Right atrium auricular region (tissue), 2 donors: ENCODE results near the gene OAF. TPM values are rescaled to one million over a fixed set of nuclear protein-coding genes. Genes with fewer than 3 reads are reported as not detected.

Experiments
- DNase-seq: peaks from one replicate; pipeline ENCODE4 v3.0.0-alpha.2; 2019; ENCODE audit warnings: low spot score
- H3K27ac ChIP-seq, 2 donors: fragments of 200-600 bp; sonication (generic); 1 replicate in 1 of 2; 2 replicates in 1 of 2; pipeline ENCODE4 v1.5.1; 2016 to 2019
- H3K27me3 ChIP-seq, 2 donors: fragments of 200-600 bp; sonication (generic); one replicate each; pipeline versions ENCODE4 v1.5.1 to v1.6.0; 2017 to 2019
- H3K36me3 ChIP-seq: fragments of 200-600 bp; sonication (generic); one replicate; pipeline ENCODE4 v1.5.1; 2016
- H3K4me1 ChIP-seq, 2 donors: fragments of 200-600 bp; sonication (generic); one replicate each; pipeline versions ENCODE4 v1.5.1 to v1.6.0; 2017 to 2019
- H3K4me3 ChIP-seq, 2 donors: fragments of 200-600 bp; sonication (generic); 1 replicate in 1 of 2; 2 replicates in 1 of 2; pipeline ENCODE4 v1.5.1; 2017 to 2019; ENCODE audit warnings: mild to moderate bottlenecking in 1 of 2, moderate library complexity in 1 of 2
- H3K9me3 ChIP-seq, 2 donors: fragments of 200-600 bp; sonication (generic); one replicate each; pipeline ENCODE4 v1.5.1; 2019
- total RNA-seq, 2 donors: library from RNA; depleted of rRNA; stranded (reverse); fragments of >200 nt; gene quantifications; one replicate each; pipeline ENCODE4 v1.1.0, GENCODE V29; 2016
- TF ChIP-seq, protein P1 (sequence below), 2 donors: fragments of 200-600 bp; sonication (generic); IDR thresholded peaks; one replicate each; pipeline ENCODE4 v1.5.1; 2019; ENCODE audit warnings: antibody characterized with exemption in 2 of 2

The OAF gene
- total RNA-seq, 2 donors from 2014 or later = 27.9 to 43.6 TPM

DNA sequence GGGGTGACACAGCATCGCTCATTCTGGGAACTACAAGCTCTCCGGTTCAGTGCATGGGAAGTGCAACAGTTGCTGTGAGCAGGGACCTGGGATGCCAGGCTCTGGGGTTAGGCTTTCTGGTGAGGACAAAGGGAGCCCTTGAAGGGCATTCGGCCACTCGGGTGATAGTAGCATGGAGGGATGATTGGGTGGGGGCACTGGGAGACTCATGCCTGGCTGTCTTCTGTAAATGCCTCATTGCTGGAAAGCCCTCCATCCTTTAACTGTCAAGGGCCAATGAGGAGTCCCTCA lies 9.9 kb downstream of the OAF start:
- no peaks in the 10 kb centered on the region for H3K9me3 ChIP-seq
- H3K27ac ChIP-seq = no peak overlapping the region
- no peaks in the 10 kb centered on the region for H3K36me3 ChIP-seq
- peaks cover 0 to 78% of the 10 kb centered on the region in 2 donors for H3K4me1 ChIP-seq
- TF ChIP-seq, protein P1, sequence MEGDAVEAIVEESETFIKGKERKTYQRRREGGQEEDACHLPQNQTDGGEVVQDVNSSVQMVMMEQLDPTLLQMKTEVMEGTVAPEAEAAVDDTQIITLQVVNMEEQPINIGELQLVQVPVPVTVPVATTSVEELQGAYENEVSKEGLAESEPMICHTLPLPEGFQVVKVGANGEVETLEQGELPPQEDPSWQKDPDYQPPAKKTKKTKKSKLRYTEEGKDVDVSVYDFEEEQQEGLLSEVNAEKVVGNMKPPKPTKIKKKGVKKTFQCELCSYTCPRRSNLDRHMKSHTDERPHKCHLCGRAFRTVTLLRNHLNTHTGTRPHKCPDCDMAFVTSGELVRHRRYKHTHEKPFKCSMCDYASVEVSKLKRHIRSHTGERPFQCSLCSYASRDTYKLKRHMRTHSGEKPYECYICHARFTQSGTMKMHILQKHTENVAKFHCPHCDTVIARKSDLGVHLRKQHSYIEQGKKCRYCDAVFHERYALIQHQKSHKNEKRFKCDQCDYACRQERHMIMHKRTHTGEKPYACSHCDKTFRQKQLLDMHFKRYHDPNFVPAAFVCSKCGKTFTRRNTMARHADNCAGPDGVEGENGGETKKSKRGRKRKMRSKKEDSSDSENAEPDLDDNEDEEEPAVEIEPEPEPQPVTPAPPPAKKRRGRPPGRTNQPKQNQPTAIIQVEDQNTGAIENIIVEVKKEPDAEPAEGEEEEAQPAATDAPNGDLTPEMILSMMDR (IDR thresholded peaks at IDR 0.05) = no peak
- DNase-seq = no peak
- no peaks in the 10 kb centered on the region for H3K27me3 ChIP-seq
- no peak overlapping the region for H3K4me3 ChIP-seq

- H3K36me3 ChIP-seq = no peaks in the 10 kb centered on the region
- no peak overlapping the region for H3K27ac ChIP-seq
- no peak for DNase-seq
- H3K4me3 ChIP-seq = no peak overlapping the region
- TF ChIP-seq, protein P1 (IDR thresholded peaks at IDR 0.05) = no peak
- no peaks in the 10 kb centered on the region for H3K9me3 ChIP-seq
- no peaks in the 10 kb centered on the region for H3K27me3 ChIP-seq
- peaks cover 0 to 78% of the 10 kb centered on the region in 2 donors for H3K4me1 ChIP-seq
These were observed 10.4 kb downstream of the OAF start for GRCh38 chr11:120221115-120221752.

- no peak for DNase-seq
- no peak overlapping the region for H3K4me3 ChIP-seq
- no peaks in the 10 kb centered on the region for H3K27me3 ChIP-seq
- H3K4me1 ChIP-seq = peaks cover 0 to 63% of the 10 kb centered on the region in 2 donors
- H3K36me3 ChIP-seq = no peaks in the 10 kb centered on the region
- TF ChIP-seq, protein P1 (IDR thresholded peaks at IDR 0.05) = no peak
- H3K27ac ChIP-seq = peak overlapping the region in 1 of 2 donors; percentile 32
- H3K9me3 ChIP-seq = no peaks in the 10 kb centered on the region
These were observed 12.1 kb downstream of the OAF start for GRCh38 chr11:120222916-120223315.

- no peak overlapping the region for H3K4me3 ChIP-seq
- no peaks in the 10 kb centered on the region for H3K36me3 ChIP-seq
- no peaks in the 10 kb centered on the region for H3K9me3 ChIP-seq
- H3K4me1 ChIP-seq = peaks cover 0 to 54% of the 10 kb centered on the region in 2 donors
- no peaks in the 10 kb centered on the region for H3K27me3 ChIP-seq
- DNase-seq = no peak
- peak overlapping the region in 1 of 2 donors; percentile 32 for H3K27ac ChIP-seq
- TF ChIP-seq, protein P1 (IDR thresholded peaks at IDR 0.05) = no peak
These were observed 13.0 kb downstream of the OAF start for GRCh38 chr11:120223793-120224192.

DNA sequence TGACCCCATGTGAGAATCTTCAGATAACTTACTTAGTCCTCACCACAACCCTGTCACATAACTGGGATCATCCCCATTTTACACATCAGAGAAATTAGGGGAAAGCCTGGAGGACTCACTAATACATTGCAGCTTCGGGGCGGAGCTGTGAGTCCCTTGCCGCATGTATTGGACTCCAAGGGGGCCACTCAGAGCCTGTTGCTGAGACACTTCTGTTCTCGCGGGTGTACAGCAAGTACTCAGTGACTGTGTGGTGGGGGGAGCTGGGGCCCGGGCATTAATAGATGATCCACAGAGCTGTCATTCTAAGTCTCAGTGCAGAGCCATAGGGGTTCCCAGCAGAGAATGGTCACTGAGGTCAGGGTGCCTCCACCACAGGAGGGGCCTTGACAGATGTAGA lies 13.5 kb downstream of the OAF start:
- Histone ChIP-seq H3K36me3 (no peaks in the 10 kb centered on the region), H3K27ac (peak overlapping the region; percentile 48 to 50), H3K27me3 (no peaks in the 10 kb centered on the region), H3K4me3 (no peak overlapping the region), H3K9me3 (no peaks in the 10 kb centered on the region), H3K4me1 (peaks cover 0 to 50% of the 10 kb centered on the region in 2 donors)
- TF ChIP-seq, protein P1 (IDR thresholded peaks at IDR 0.05) = no peak
- DNase-seq = no peak
